ENCODE results near the gene SPECC1.

SPECC1 gene

GRCh38 chr17:20273741-20274500 lies 264.8 kb downstream of the SPECC1 start:
- Histone ChIP-seq H3K27me3 (no peaks in the 10 kb centered on the region), H3K4me3 (no peak overlapping the region), H3K27ac (no peak overlapping the region), H3K4me1 (peaks cover 0 to 48% (median 26%) of the 10 kb centered on the region in 4 donors), H3K9me3 (no peaks in the 10 kb centered on the region), H3K36me3 (no peaks in the 10 kb centered on the region)
- TF ChIP-seq CTCF (IDR thresholded peaks at IDR 0.05), result no peak
- DNase-seq, result no peak
- intact Hi-C loops (cut with DNase I; ENCODE audit: low total_unique reads), result loop anchor here (5.0 kb wide), 1 partner anchor 47 kb away; no protein-coding TSS in a partner anchor

GRCh38 chr17:20275653-20276052 lies 266.5 kb downstream of the SPECC1 start:
- Histone ChIP-seq H3K9me3 (no peaks in the 10 kb centered on the region), H3K27me3 (no peaks in the 10 kb centered on the region), H3K4me3 (no peak overlapping the region), H3K4me1 (peaks cover 0 to 34% (median 21%) of the 10 kb centered on the region in 4 donors), H3K27ac (peak overlapping the region in 1 of 2 donors; percentile 72), H3K36me3 (no peaks in the 10 kb centered on the region)
- no peak for TF ChIP-seq CTCF (IDR thresholded peaks at IDR 0.05)
- intact Hi-C loops (cut with DNase I; ENCODE audit: low total_unique reads), result no loop called here
- no peak for DNase-seq

GRCh38 chr17:20276421-20276820 lies 267.3 kb downstream of the SPECC1 start:
- Histone ChIP-seq H3K27me3 (no peaks in the 10 kb centered on the region), H3K4me1 (peaks cover 0 to 36% (median 22%) of the 10 kb centered on the region in 4 donors), H3K4me3 (no peak overlapping the region), H3K36me3 (no peaks in the 10 kb centered on the region), H3K9me3 (no peaks in the 10 kb centered on the region), H3K27ac (peak overlapping the region; percentile 63 to 72)
- TF ChIP-seq CTCF (IDR thresholded peaks at IDR 0.05), result no peak
- intact Hi-C loops (cut with DNase I; ENCODE audit: low total_unique reads), result no loop called here
- DNase-seq, result no peak

- Histone ChIP-seq H3K36me3 (no peaks in the 10 kb centered on the region), H3K27ac (peak overlapping the region; percentile 63 to 72), H3K9me3 (no peaks in the 10 kb centered on the region), H3K4me1 (peaks cover 0 to 48% (median 29%) of the 10 kb centered on the region in 4 donors), H3K27me3 (no peaks in the 10 kb centered on the region), H3K4me3 (no peak overlapping the region)
- no peak for DNase-seq
- intact Hi-C loops (cut with DNase I; ENCODE audit: low total_unique reads), result no loop called here
- no peak for TF ChIP-seq CTCF (IDR thresholded peaks at IDR 0.05)
These were observed 269.6 kb downstream of the SPECC1 start for GRCh38 chr17:20278805-20279204.

- TF ChIP-seq CTCF (IDR thresholded peaks at IDR 0.05), result no peak
These were observed 270.5 kb downstream of the SPECC1 start for GRCh38 chr17:20279631-20280030.

More at GRCh38 chr17:20279631-20280030, 270.5 kb downstream of the SPECC1 start:
- peaks cover 0 to 48% (median 29%) of the 10 kb centered on the region in 4 donors for H3K4me1 ChIP-seq
- H3K27ac ChIP-seq, result no peak overlapping the region
- DNase-seq, result no peak
- no peaks in the 10 kb centered on the region for H3K9me3 ChIP-seq
- no peak overlapping the region for H3K4me3 ChIP-seq
- intact Hi-C loops (cut with DNase I; ENCODE audit: low total_unique reads), result no loop called here
- H3K36me3 ChIP-seq, result no peaks in the 10 kb centered on the region
- no peaks in the 10 kb centered on the region for H3K27me3 ChIP-seq
